ENCODE data around the gene CTNNBL1. TPM values are rescaled to one million over a fixed set of nuclear protein-coding genes. Genes with fewer than 3 reads are reported as not detected.
A peak's percentile ranks its signal among the peaks of the same experiment; 100 is the strongest.

Gene CTNNBL1
- total RNA-seq, 1 donor from 2014 or later, result 87.7 TPM

- Mint-ChIP-seq H3K27ac (ENCODE audit: unreplicated experiment) (no peak overlapping the region), H3K4me3 (no peak overlapping the region), H3K4me1 (peaks cover 77% of the 10 kb centered on the region), H3K36me3 (ENCODE audit: low read depth) (no peaks in the 10 kb centered on the region), H3K27me3 (ENCODE audit: low read depth) (peaks cover 11% of the 10 kb centered on the region), H3K9me3 (no peaks in the 10 kb centered on the region)
- DNase-seq (ENCODE audit: low read depth, low spot score), result no peak
- TF ChIP-seq CTCF (conservative IDR thresholded peaks at IDR 0.05), result no peak
Measured at GRCh38 chr20:37911261-37911660, 217.4 kb downstream of the CTNNBL1 start.

GRCh38 chr20:37911838-37912281 lies 218.0 kb downstream of the CTNNBL1 start:
- TF ChIP-seq CTCF (conservative IDR thresholded peaks at IDR 0.05), result no peak
- Mint-ChIP-seq H3K27ac (ENCODE audit: unreplicated experiment) (no peak overlapping the region), H3K4me1 (peaks cover 81% of the 10 kb centered on the region), H3K36me3 (ENCODE audit: low read depth) (no peaks in the 10 kb centered on the region), H3K27me3 (ENCODE audit: low read depth) (peaks cover 11% of the 10 kb centered on the region), H3K4me3 (no peak overlapping the region), H3K9me3 (no peaks in the 10 kb centered on the region)
- peak; percentile 39 for DNase-seq (ENCODE audit: low read depth, low spot score)

GRCh38 chr20:37912874-37913273 lies 219.0 kb downstream of the CTNNBL1 start:
- no peak for TF ChIP-seq CTCF (conservative IDR thresholded peaks at IDR 0.05)
- Mint-ChIP-seq H3K36me3 (ENCODE audit: low read depth) (no peaks in the 10 kb centered on the region), H3K27me3 (ENCODE audit: low read depth) (peaks cover 8% of the 10 kb centered on the region), H3K9me3 (no peaks in the 10 kb centered on the region), H3K27ac (ENCODE audit: unreplicated experiment) (no peak overlapping the region), H3K4me1 (peaks cover 77% of the 10 kb centered on the region), H3K4me3 (no peak overlapping the region)
- DNase-seq (ENCODE audit: low read depth, low spot score), result no peak

GRCh38 chr20:37913567-37914366 lies 219.9 kb downstream of the CTNNBL1 start:
- Mint-ChIP-seq H3K4me3 (peak overlapping the region; percentile 65), H3K9me3 (no peaks in the 10 kb centered on the region), H3K36me3 (ENCODE audit: low read depth) (no peaks in the 10 kb centered on the region), H3K4me1 (peaks cover 75% of the 10 kb centered on the region), H3K27me3 (ENCODE audit: low read depth) (peaks cover 5% of the 10 kb centered on the region), H3K27ac (ENCODE audit: unreplicated experiment) (no peak overlapping the region)
- TF ChIP-seq CTCF (conservative IDR thresholded peaks at IDR 0.05), result no peak
- DNase-seq (ENCODE audit: low read depth, low spot score), result no peak

GRCh38 chr20:37914367-37914671 lies 220.5 kb downstream of the CTNNBL1 start:
- no peak overlapping the region for H3K27ac Mint-ChIP-seq (ENCODE audit: unreplicated experiment)
- peaks cover 75% of the 10 kb centered on the region for H3K4me1 Mint-ChIP-seq
- H3K9me3 Mint-ChIP-seq, result no peaks in the 10 kb centered on the region
- DNase-seq (ENCODE audit: low read depth, low spot score), result no peak
- peak overlapping the region; percentile 89 for H3K4me3 Mint-ChIP-seq
- no peaks in the 10 kb centered on the region for H3K36me3 Mint-ChIP-seq (ENCODE audit: low read depth)
- TF ChIP-seq CTCF (conservative IDR thresholded peaks at IDR 0.05), result no peak
- H3K27me3 Mint-ChIP-seq (ENCODE audit: low read depth), result peaks cover 5% of the 10 kb centered on the region
